Activated T-cell treated with anti-CD3 and anti-CD28 coated beads, Interleukin-2, amount 50 U/mL, for 1 hour (primary cell): ENCODE data around the gene SLC6A5.

Experiments used
- DNase-seq: peaks from one replicate; pipeline ENCODE4 v3.0.0-alpha.2; 2020

The SLC6A5 gene

DNA sequence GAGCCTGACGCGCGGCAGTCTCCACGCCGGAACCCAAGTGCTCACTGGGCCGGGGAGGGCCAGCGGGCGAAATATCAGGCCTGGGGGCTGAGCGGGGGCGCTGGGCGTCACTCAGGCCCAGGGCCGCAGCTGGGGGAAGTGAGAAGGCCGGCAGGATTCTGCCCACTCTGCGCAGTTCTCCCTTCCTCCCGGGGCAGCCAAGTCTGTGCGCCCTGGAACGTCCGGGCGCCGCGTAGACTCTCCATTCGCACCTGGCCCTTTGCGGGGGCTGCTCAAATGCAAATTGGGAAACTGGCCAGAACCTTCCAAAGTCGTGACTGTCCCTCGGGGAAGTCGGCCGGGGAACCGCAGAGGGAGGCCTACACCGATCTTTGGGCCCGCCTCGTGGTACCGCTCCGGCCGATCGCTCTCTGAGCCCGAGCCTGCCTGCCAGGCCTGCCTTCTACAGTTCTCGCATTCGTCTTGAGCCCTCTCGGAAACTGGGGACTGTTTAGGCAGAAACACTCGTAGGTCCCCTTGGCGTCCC is 2.2 kb upstream of the SLC6A5 start:
- DNase-seq, result no peak

DNA sequence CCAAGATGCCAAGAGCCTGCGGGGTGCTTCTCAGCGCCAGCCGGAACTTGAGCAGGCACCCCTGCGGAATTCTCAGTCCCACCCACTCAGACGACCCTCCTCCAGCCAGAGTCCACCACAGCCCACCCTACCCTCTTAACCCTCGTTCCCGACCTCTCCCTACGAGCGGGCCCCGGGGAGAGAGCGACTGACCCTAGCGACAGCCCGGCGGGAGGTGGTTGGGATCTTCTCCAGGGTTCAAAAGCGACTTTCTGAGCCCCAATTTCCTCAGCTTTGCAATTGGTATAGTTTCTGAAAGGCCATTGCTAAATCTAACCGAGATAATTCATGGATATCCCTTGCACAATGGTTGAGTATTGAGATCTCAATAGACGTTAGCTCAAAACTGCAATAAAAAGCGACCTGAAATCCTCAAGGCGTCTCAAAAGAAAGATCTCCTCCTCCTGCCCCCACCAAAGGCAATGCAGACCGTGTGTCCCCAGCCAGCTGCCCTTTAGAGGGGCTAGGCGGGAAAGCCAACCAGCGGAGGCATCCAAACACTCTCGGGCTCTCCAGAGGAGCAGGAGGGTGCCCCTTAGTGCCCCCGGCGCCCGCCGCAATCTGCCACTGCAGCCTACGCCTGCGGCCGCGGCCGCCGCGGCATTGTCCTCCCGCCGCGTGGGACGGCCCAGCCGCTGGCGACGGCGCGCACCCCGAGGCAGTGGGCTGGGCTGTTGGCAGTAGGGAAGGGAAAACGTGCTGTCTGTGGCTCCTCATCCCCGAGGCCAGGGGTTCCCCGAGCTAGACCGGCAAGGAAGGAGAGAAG is 1.5 kb upstream of the SLC6A5 start:
- no peak for DNase-seq

DNA sequence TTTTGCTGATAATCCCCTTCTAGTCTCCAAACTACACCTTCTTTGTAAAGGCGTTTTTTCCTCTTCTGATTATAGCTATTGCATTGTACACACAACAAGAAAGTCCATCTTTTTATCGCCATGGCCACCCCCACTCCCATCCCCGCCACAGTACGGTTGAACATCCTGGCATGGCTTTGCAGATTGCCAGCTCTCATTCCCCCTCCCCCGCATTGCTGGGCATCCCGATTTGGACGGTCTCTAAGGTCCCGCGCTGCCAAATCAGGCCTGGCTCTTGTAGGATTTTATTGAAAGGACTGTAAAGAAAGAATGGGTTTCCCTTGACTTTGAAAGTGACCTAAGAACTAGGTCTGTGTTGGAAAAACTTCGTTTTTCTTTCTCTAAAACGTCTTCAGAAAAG is 916 bp upstream of the SLC6A5 start:
- no peak for DNase-seq

DNA sequence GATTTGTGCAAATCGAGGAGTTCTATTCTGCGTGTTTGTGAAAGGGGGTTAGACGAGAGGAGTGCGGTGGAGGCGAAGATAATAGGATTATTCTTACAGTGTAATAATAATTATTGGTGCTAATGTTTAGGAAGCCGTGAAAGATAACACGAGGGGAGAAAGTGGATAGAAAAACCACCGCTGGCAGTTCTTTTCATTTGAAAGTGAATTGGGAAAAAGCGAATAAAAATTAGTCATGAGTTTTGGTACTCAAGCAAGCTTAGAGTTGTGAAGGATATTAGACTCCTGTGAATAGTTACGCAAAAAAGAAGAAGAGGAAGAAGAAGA is 575 bp downstream of the SLC6A5 start:
- DNase-seq, result no peak

DNA sequence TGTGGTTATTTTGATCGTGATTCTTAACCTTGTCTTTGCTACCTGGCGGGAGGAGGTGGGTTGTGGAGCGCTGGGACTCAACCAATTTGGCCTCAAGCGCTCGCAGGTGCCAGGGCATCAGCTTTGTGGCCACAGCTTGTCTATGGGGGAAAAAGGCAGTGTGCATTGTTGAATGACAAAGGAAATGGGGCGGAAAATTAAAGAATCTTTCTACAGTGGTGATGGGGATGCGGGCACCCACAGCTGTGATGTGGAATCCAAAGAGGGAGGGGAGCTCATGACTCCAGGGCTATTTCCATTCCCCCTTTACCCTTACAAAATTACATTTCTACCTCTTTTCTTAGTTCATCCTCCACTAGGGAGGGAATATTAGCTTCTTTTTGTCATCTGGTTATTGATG is 1.1 kb downstream of the SLC6A5 start:
- no peak for DNase-seq

DNA sequence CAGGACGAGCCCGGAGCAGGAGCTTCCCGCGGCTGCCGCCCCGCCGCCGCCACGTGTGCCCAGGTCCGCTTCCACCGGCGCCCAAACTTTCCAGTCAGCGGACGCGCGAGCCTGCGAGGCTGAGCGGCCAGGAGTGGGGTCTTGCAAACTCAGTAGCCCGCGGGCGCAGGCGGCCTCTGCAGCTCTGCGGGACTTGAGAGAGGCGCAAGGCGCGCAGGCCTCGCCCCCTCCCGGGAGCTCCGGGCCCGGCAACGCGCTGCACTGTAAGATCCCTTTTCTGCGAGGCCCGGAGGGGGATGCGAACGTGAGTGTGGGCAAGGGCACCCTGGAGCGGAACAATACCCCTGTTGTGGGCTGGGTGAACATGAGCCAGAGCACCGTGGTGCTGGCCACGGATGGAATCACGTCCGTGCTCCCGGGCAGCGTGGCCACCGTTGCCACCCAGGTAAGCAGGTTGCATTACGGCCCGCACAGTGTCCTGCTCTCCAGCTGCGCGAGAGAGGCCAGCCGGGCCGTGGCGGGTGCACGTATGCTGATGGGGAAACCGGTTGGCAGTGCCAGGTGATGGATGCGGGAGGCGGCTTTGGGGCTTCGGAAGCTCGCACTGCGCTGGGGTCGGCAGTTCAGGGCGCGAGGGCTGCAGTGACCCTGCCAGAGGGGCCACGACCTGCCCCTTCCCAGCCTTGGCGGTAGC is 2.0 kb downstream of the SLC6A5 start:
- DNase-seq, result no peak

DNA sequence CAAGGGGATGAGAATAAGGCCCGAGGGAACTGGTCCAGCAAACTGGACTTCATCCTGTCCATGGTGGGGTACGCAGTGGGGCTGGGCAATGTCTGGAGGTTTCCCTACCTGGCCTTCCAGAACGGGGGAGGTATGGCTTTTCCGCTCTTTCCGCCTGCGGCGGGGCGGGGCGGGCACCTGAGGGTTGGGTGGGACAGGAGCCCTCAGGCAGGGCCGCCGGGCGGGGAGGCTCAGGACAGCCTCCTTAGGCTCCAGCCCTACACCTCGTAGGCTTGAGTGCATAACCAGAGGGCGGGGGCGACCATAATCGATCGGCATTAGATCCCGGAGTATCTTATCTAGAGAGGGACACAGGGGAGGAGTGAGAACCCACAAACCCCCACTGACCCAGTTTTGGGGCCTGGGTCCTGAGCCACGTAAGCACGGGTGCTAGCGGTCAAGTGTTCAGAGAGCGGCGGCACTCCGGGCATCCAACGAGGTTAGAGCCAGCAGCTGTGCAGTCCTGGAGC is 4.9 kb downstream of the SLC6A5 start:
- no peak for DNase-seq

DNA sequence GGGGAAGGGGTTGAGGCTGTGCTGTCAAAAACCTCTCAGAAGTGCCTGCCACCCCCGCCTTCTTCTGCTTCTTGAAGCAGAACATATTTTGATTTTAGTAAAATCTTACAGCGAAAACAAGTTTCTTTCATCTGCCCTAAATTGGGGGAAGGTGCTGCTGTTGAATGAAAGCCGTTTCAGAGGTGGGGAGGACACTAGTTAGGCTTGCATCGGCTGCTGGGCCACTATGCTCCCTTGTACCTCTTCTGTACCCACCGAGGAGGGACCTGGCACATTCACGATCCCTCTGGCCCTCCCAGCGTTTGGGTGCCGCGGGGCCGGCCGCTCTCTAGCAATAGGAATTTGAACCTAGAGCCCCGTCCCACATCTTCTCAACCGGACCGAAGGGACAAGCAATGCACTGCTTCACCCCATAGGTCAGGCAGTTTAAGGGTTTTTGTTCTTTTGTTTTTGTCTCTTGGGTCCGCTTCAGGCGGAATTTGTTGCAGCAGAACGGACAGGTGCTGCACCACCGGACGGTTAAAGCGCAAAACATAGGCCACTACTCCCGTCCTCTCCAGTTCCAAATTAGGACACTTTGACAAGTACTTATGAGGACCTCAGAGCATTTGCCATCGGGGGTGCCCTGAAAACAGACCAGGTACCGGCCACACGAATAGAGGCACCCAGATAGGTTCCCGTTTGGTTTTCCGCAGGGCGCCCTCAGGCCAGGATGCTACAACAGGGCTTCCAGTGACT is 5.6 kb downstream of the SLC6A5 start:
- DNase-seq, result no peak

DNA sequence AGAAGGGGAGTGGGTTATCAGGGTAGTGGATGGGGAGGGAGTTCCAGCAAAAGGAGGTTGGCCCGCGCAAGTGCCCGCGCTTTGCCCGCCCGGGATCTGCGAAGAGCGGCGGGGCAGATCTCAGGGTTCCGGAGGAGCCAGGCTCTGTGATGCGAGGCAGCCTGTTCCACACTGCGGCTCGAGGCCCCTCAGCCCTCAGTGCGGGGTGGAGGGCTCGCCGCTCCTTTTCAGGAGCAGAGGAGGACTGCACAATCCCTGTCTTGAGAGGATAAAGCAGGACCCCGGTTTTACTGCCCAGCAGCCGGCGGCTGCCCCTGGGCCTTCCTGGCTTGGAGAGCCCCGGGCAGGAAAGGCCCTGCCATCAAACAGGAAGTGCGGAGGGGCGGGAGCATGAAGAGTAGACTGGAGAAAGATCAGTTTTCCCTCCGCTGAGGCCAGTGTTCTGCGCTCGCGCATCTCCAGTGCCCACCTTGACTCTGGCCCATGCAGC is 6.2 kb downstream of the SLC6A5 start:
- no peak for DNase-seq

DNA sequence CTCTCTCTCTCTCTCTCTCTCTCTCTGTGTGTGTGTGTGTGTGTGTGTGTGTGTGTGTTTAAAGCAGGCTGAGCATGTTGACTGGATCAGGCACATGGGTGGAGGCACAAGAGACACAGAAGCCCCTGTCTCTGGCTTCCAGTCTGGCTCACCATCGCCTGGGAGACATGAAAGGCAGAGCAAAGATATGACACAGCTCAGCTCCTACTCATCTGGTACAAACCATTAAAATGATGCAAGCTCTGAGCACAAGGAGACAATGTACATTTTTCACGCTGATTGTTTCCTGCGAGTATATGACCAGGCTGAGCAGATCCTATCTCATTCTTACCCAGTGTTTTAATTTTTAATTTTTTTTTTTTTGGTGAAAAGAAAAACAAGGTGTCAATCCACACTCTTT is 9.5 kb downstream of the SLC6A5 start:
- no peak for DNase-seq

DNA sequence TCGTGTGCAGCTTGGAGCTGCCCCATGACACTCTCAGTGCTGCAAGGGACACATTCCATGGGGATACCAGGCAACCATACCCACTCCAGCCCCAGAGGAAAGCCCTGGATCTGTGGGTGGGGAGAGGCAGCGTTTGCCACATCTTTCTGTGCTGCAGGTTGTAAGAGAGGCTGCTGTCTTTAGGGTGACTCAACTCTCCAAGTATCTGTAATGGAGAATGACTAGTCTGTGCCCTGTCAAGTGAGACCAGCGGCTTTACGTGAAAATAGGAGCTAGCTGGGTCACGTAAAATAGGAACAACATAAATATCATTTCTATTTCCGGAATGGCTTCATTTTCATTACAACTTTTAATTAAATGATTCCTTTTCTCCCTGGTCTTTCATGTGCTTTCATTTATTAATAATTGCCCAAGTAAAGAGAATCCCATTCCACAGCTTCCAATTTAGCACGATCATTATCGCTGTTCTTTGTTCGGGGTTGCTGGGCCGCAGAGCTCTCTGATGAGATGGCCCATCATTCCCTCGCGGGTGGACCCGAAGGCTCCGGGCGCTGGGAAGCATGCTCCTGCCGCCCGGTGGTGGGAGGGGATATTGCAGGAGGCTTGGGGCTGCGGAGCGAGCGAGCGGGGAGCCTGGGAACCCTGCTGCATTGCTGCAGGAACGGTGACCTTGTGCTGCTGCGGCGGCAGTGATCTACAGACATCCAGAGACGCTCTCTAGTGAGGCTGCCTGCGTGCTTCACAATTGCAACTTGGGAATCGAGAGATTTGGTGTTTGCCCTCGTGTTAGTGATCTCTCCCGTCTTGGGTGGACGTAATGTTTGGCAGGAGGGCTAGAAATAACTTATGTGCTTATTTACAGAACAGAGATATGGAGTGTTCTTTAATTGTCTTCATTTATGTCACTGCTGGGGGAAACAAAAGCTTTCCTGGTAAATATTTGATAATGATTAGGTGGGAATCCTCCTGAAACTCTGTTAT is 10.6 kb downstream of the SLC6A5 start:
- DNase-seq, result peak; percentile 53

DNA sequence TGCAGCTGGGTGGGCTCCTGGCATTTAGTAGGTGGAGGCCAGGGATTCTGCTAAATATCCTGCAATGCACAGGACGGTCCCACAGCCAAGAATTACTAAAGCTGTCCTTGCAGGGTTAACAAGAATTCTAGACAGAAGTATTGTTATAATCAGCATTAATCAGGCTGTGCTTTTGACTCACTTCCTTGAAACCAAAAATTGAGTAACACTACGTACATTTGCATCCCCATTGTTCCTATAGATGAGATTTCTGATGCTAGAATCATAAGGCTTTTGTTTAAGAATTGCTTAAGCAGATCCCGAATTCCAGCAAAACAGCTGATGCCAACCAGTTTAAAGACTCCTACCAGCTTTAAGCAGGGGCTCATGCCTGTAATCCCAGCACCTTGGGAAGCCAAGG is 11.4 kb downstream of the SLC6A5 start:
- no peak for DNase-seq

DNA sequence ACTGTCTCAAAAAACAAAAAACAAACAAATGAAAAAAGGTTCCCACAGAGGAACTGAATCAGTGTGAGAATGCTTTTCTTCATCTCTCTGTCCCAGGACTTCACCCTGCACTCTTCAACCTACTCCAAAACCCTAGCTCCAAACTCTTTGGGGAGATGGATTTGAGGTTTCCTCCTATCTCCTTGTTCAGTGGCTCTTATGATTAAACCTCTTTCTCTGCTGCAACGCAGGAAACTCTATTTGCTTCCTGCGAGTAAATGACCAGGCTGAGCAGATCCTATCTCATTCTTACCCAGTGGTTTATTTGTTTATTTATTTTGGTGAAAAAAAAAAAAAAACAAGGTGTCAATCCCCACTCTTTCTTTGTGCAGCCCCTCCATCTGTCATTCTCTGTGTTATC is 12.0 kb downstream of the SLC6A5 start:
- DNase-seq, result no peak

DNA sequence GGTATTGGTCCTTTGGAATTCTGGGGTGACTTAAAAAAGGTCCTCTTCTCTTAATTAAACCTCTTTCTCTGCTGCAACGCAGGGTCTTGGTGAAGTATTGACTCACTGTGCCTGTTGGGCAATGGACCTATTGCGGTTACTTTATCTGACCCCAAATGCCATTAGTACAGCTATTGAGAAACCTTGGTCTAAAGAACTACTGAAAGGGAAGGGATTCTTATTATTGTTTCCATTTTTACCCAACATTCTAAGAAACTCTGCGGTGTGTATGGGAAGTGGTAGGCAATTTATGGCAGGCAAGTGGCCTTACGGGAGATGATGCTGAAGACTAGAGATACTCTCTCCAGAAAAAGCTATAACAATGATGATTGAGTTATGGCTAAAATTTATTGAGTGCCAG is 12.5 kb downstream of the SLC6A5 start:
- no peak for DNase-seq

DNA sequence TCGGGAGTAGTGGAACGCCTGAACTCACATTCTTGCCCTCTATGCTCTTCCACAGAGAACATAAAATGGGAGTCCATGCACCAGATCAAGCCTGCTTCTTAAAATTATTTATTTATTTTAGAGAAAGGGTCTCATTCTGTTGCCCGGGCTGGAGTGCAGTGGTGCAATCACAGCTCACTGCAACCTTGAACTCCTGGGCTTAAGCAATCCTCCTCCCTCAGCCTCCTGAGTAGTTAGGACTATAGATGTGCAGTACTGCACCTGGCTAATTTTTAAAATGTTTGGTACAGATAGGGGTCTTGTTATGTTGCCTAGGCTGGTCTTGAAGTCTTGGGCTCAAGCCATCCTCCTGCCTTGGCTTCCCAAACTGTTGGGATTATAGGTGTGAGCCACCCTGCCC is 13.0 kb downstream of the SLC6A5 start:
- no peak for DNase-seq

DNA sequence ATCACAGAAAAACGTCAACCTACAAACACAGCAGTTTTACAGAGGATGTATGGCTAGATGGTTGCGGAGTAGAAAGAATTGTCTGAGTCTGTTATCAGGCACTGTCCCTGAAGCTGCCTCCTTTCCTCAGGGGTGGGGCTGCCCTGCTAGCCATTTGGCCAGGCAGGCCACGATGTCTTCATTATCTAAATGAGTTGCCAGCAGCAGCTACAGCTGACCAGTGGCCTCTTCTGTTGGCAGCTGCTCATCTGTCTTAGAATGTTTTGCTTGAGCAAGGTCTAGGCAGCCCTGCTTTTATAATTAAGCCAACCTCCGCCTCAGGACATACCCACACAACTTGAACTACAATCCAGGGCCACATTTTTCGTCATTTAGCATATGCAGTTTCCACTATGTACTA is 17.5 kb downstream of the SLC6A5 start:
- no peak for DNase-seq

DNA sequence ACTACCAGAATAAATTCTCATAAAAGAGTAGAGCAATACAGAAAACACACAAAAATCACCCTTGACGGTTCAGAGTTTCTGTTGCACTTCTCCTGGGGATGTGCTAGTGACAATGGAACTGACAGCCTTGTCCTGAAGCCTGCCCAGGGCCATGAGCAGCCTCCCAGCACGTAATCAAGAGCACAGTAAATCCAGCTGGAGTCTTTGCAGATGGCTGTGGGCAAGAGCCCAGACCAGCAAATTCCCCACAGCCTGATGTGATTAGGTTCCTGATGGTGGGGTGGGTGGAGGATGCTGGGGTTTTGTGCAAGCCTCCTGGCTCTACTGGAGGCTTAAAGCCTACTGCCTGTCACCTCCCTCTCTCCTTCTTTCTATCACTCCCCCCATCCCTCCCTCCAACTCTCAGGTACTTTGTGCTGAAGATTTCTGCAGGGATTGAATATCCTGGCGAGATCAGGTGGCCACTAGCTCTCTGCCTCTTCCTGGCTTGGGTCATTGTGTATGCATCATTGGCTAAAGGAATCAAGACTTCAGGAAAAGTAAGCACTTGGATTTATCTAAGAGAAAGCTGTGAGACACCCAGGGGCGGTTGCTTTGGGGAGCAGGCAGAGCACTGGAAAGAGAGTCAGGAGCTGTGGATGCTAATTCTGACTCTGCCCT is 18.1 kb downstream of the SLC6A5 start:
- DNase-seq, result no peak

DNA sequence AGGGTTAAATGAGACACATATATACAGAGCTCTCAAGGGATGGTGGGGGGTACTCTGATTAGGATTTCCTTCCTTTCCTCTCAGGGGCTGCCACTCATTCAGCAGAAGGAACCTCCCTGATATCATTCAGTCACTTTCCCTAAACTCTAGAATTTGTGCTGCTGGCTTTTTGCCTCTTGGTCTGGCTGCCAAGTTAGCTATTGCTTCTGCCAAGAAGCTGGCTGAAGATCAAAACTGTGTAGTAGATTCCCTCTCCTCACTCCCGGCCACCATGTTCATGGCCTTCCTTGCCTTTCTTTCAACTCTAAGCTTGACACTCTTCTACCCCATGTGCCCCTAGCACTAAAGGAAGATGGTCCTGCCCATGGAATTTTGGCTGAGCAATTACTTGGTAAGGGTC is 18.7 kb downstream of the SLC6A5 start:
- DNase-seq, result no peak

DNA sequence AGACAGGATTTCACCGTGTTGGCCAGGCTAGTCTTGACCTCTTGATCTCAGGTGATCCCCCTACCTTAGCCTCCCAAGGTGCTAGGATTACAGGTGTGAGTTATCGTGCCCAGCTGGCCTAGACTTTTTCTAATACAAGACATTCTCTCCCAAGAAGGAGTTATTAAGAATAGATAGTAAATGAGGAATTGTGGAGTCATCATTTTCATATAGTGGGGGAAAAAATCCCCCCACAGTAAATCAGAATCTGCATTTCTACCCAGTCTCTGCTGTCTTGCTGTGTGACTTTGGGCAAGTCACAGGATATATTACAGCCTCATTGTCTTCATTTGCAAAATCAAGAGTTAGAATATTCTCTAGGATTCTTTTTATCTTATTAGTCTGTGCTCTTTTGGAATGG is 21.6 kb downstream of the SLC6A5 start:
- no peak for DNase-seq

DNA sequence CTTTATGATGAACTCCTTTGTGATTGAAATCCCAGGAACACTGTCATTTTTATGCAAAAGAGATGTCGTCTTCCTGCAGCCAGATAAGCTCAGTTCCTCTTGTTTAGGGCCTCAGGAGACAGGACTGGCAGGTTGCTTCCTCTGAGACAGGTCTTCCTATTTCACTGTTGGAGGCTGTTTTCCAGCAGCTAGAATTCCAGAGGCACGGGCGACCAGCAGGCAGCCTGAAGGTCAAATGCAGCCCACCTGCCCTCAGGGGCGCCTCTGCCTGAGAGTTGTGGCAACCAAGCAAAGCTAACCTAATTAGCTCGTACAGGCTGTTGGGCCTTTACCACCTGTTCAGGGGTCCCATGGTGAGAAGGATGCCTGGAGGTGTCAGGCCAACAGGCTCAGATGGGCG is 22.3 kb downstream of the SLC6A5 start:
- DNase-seq, result no peak

DNA sequence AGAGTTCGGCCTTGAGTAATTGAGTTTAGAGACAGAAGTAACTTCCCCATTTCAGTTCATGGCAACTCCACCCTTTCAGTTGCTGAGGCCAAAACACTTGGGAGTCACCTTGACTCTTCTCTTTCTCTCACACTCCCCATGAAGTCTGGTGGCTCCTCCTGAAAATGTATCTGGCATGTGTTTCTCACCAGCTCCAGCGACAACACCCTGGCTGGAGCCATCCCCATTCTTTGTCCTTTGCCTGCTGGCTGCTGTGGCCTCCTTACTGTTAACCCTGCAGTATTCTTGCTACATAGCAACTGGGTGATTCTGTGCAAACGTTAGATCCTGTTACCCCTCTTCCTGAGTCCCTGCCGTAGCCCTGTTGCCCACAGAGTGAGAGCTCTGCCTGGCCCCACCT is 23.8 kb downstream of the SLC6A5 start:
- DNase-seq, result no peak

DNA sequence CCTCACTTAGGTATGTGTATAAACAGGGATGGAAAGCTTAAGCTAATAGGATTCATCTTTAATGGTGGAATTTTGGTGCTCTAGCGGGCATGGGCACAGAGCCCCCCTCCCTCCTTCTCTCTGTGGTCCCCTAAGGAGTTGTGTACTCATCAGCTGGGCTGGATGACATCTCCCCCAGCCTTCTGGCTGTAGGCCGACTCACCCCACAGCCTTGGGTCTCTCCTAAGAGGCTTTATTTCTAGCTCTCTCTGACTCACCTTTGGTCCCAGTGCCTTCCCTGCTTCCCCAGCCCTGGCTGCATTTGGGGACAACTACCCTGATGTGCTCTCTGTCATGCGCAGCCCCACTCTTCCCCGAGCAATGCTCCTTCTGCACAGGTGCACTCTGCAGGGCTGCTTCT is 26.9 kb downstream of the SLC6A5 start:
- no peak for DNase-seq
